H1 (cell line): ENCODE results near the gene SPRR4.

ENCODE experiments used
- CEBPB ChIP-seq: IDR thresholded peaks from 2 replicates; pipeline ENCODE4 v1.6.1; 2012; ENCODE audit warnings: low read depth, low read length
- CTCF ChIP-seq, 3 experiments: IDR thresholded peaks; 1 replicate in 2 of 3; 2 replicates in 1 of 3; pipeline versions ENCODE4 v1.5.1 to v1.6.1; 2011; ENCODE audit warnings: low read length in 3 of 3, mild to moderate bottlenecking in 3 of 3, inconsistent platforms in 2 of 3, low read depth in 1 of 3, moderate library complexity in 1 of 3; ENCODE audit not compliant: insufficient read depth in 1 of 3; ENCODE audit errors: control extremely low read depth in 1 of 3
- EP300 ChIP-seq, 2 experiments: IDR thresholded peaks; 1 replicate in 1 of 2; 2 replicates in 1 of 2; pipeline ENCODE4 v1.6.1; 2011 to 2012; ENCODE audit warnings: low read depth in 2 of 2, low read length in 2 of 2, mild to moderate bottlenecking in 2 of 2, borderline replicate concordance in 1 of 2, inconsistent platforms in 1 of 2, moderate library complexity in 1 of 2
- EZH2 ChIP-seq: fragments of 200-600 bp; sonication (generic); IDR thresholded peaks from 2 replicates; pipeline ENCODE4 v1.7.1; 2012; ENCODE audit warnings: low read depth, mild to moderate bottlenecking, moderate library complexity, low read length, inconsistent platforms; ENCODE audit not compliant: severe bottlenecking
- RAD21 ChIP-seq, 2 experiments: IDR thresholded peaks in 1 of 2; conservative IDR thresholded peaks in 1 of 2; 2 replicates each; pipeline ENCODE4 v1.6.1; 2011; ENCODE audit warnings: low read depth in 2 of 2, low read length in 2 of 2, improper control_type of control experiment in 1 of 2, inconsistent platforms in 1 of 2, mild to moderate bottlenecking in 1 of 2, moderate library complexity in 1 of 2
- SRF ChIP-seq: IDR thresholded peaks from 2 replicates; pipeline ENCODE4 v1.6.1; 2011; ENCODE audit warnings: mild to moderate bottlenecking, low read depth, low read length, moderate library complexity

GRCh38 chr1:152953761-152954160 is 16.7 kb upstream of the SPRR4 start:
- no peak for TF ChIP-seq RAD21 (IDR thresholded peaks at IDR 0.05 in 1 of 2, conservative IDR thresholded peaks at IDR 0.05 in 1 of 2; ENCODE audit: low read depth in 2 of 2, low read length in 2 of 2)
- TF ChIP-seq CTCF (IDR thresholded peaks at IDR 0.05; ENCODE audit: control extremely low read depth in 1 of 3, insufficient read depth in 1 of 3, low read depth in 1 of 3, low read length in 3 of 3) = no peak
- no peak for TF ChIP-seq EP300 (IDR thresholded peaks at IDR 0.05; ENCODE audit: borderline replicate concordance in 1 of 2, low read depth in 2 of 2, low read length in 2 of 2)
- no peak for TF ChIP-seq CEBPB
- no peak for TF ChIP-seq EZH2
- no peak for TF ChIP-seq SRF
